Chondrocyte (in vitro differentiated cells): ENCODE measurements around the gene CPD. TPM values are rescaled to one million over a fixed set of nuclear protein-coding genes. Genes with fewer than 3 reads are reported as not detected.
A peak's percentile ranks its signal among the peaks of the same experiment; 100 is the strongest.

Experiments used
- DNase-seq: peaks from one replicate; pipeline ENCODE4 v3.0.0; 2021; ENCODE audit warnings: mixed read lengths, low spot score
- H3K27ac Mint-ChIP-seq: one replicate; pipeline ENCODE4 v1.8.0; 2021; ENCODE audit warnings: mild to moderate bottlenecking, moderate library complexity, mixed read lengths; ENCODE audit not compliant: unreplicated experiment
- H3K27me3 Mint-ChIP-seq: 2 replicates; pipeline ENCODE4 v1.8.0; 2021; ENCODE audit warnings: low read depth, mixed read lengths
- H3K36me3 Mint-ChIP-seq: 2 replicates; pipeline ENCODE4 v1.8.0; 2021; ENCODE audit warnings: low read depth, mixed read lengths
- H3K4me1 Mint-ChIP-seq: 2 replicates; pipeline ENCODE4 v1.8.0; 2021; ENCODE audit warnings: low read depth, mild to moderate bottlenecking, mixed read lengths
- H3K4me3 Mint-ChIP-seq: one replicate; pipeline ENCODE4 v1.8.0; 2021; ENCODE audit warnings: mild to moderate bottlenecking, moderate library complexity, mixed read lengths; ENCODE audit not compliant: unreplicated experiment
- H3K9me3 Mint-ChIP-seq: 2 replicates; pipeline ENCODE4 v1.8.0; 2021; ENCODE audit warnings: low read depth, mixed read lengths
- CTCF ChIP-seq: fragments of 200-600 bp; sonication (generic); IDR thresholded peaks from 2 replicates; pipeline ENCODE4 v1.5.0; 2021; ENCODE audit warnings: antibody characterized with exemption, mild to moderate bottlenecking, moderate library complexity
- total RNA-seq: library from RNA; stranded (reverse); gene quantifications from 3 replicates; pipeline ENCODE4 v1.2.1, GENCODE V29; 2021

Gene CPD
- total RNA-seq, 1 donor from 2014 or later = 78.1 TPM

- no peak for TF ChIP-seq CTCF
- no peak for DNase-seq
- peaks cover 6% of the 10 kb centered on the region for H3K36me3 Mint-ChIP-seq
- H3K9me3 Mint-ChIP-seq = no peaks in the 10 kb centered on the region
- peaks cover 45% of the 10 kb centered on the region for H3K4me1 Mint-ChIP-seq
- peak overlapping the region; percentile 82 for H3K4me3 Mint-ChIP-seq
- no peaks in the 10 kb centered on the region for H3K27me3 Mint-ChIP-seq
- H3K27ac Mint-ChIP-seq = no peak overlapping the region
Measured at GRCh38 chr17:30380643-30381339, 2.1 kb downstream of the CPD start.

- DNase-seq = no peak
- peaks cover 45% of the 10 kb centered on the region for H3K4me1 Mint-ChIP-seq
- H3K27me3 Mint-ChIP-seq = no peaks in the 10 kb centered on the region
- no peak overlapping the region for H3K27ac Mint-ChIP-seq
- peaks cover 8% of the 10 kb centered on the region for H3K36me3 Mint-ChIP-seq
- no peak for TF ChIP-seq CTCF
- H3K4me3 Mint-ChIP-seq = peak overlapping the region; percentile 82
- no peaks in the 10 kb centered on the region for H3K9me3 Mint-ChIP-seq
Measured at GRCh38 chr17:30381340-30381659, 2.6 kb downstream of the CPD start.

- no peak for DNase-seq
- Mint-ChIP-seq H3K4me1 (peaks cover 35% of the 10 kb centered on the region), H3K27me3 (no peaks in the 10 kb centered on the region), H3K27ac (no peak overlapping the region), H3K4me3 (no peak overlapping the region), H3K9me3 (no peaks in the 10 kb centered on the region), H3K36me3 (peaks cover 10% of the 10 kb centered on the region)
- no peak for TF ChIP-seq CTCF
Measured at GRCh38 chr17:30382345-30382744, 3.6 kb downstream of the CPD start.

GRCh38 chr17:30388321-30389179, 9.8 kb downstream of the CPD start:
- Mint-ChIP-seq H3K9me3 (no peaks in the 10 kb centered on the region), H3K4me3 (no peak overlapping the region), H3K27me3 (no peaks in the 10 kb centered on the region), H3K4me1 (no peaks in the 10 kb centered on the region), H3K27ac (no peak overlapping the region), H3K36me3 (peaks cover 21% of the 10 kb centered on the region)
- no peak for TF ChIP-seq CTCF
- DNase-seq = no peak

- DNase-seq = no peak
- Mint-ChIP-seq H3K27ac (no peak overlapping the region), H3K4me3 (no peak overlapping the region), H3K4me1 (no peaks in the 10 kb centered on the region), H3K36me3 (peaks cover 23% of the 10 kb centered on the region), H3K27me3 (no peaks in the 10 kb centered on the region), H3K9me3 (no peaks in the 10 kb centered on the region)
- no peak for TF ChIP-seq CTCF
Measured at GRCh38 chr17:30389756-30390300, 11.1 kb downstream of the CPD start.
